ENCODE results near the gene MSRB3. TPM values are rescaled to one million over a fixed set of nuclear protein-coding genes. Genes with fewer than 3 reads are reported as not detected.
"Not testable (repeated sequence)": the region's sequence is repeated elsewhere in the genome, so short reads cannot be mapped to it uniquely, and the experiment has no call there.

The MSRB3 gene
- total RNA-seq, 1 donor from 2014 or later, result 81.1 TPM

GRCh38 chr12:65449400-65449799 lies 170.9 kb downstream of the MSRB3 start:
- DNase-seq (ENCODE audit: low spot score), result no peak

DNA sequence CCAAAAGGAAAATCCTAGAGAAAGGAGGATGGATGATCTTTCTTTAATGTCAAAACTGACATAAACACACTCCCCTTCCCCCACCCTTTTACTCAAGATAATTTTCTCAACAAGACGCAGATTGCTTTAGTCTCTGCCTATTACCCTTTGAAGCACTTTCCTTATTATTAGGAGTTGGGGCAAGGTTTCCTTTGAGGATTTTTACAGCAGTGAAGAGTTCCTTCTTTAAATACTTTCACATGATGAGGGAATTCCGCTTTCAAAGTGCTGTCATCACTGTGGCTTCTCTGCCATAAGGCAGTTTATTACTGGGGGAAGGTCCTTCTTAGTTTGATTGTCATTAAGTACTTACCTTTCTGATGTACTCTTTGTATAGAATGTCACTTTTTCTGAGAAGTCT lies 172.1 kb downstream of the MSRB3 start:
- no peak for DNase-seq (ENCODE audit: low spot score)

DNA sequence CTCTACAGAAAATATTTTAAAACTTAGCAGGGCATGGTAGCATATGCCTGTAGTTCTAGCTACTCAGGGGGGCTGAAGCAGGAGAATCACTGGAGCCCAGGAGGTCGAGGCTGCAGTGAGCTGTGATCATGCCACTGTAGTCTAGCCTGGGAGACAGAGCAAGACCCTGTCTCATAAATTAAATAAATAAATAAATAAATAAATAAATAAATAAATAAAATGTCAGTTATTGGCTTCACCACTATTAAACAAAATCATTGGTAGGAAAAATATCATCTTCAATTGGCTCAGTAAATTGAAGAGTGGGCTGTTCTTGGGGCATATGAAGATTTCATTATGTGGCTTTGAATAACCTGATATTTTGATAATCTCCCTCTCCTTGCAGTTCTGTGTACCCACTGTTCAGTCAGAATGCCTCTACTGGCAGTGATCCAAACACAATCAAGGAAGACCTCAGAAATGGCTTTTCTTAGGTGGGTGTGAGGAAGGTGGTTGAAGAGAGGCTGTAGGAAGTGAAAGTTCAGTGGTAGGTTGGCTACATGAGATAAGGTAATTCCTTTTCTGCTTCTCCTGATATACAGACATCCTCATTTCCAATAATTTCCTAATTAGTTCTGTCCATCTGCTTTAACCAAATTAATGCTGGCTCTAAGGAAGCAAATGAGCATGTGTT lies 175.8 kb downstream of the MSRB3 start:
- no peak for DNase-seq (ENCODE audit: low spot score)

DNA sequence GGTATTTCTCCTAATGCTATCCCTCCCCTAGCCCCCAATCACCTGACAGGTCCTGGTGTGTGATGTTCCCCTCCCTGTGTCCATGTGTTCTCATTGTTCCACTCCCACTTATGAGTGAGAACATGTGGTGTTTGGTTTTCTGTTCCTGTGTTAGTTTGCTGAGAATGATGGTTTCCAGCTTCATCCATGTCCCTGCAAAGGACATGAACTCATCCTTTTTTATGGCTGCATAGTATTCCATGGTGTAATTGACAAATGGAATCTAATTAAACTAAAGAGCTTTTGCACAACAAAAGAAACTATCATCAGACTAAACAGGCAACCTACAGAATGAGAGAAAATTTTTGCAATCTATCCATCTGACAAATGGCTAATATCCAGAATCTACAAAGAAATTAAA lies 178.9 kb downstream of the MSRB3 start:
- not testable (repeated sequence) for DNase-seq (ENCODE audit: low spot score)

DNA sequence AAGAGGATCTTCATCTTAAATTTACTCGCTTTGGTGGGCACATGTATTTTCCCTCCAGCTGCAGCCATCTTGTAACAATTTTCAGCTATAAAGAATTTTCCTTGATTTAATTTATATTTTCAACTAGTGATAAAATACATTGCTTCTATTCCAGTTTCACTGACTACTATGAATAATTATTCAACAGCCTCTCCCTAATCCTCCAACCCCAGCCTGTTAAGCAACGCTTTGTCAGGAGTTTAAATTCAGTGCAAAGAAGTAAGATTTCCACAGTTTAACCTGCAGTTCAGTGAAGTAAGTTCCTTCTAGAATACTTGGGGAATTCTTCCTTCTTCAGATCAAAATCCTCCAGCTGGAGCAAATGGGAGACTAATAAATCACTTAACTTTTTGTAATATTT lies 180.2 kb downstream of the MSRB3 start:
- no peak for DNase-seq (ENCODE audit: low spot score)

DNA sequence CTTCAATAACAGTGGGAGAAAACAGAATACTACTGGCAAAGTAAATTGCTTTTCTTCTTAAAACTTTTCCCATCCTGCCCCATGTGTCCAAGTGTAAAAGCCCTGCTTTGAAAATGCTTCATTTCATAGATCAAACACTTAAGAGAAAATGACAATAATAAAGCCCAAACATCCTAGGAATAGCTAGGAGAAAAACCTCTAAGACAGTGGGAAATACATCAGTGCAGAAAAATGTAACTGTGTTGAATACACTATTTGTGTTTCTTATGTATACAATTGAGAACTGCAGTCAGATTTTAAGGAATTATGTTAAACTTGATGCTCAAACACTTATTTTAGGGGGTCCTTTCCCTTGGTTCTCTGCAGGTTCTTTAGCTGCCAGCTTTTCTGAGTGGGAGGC lies 181.1 kb downstream of the MSRB3 start:
- DNase-seq (ENCODE audit: low spot score), result no peak

DNA sequence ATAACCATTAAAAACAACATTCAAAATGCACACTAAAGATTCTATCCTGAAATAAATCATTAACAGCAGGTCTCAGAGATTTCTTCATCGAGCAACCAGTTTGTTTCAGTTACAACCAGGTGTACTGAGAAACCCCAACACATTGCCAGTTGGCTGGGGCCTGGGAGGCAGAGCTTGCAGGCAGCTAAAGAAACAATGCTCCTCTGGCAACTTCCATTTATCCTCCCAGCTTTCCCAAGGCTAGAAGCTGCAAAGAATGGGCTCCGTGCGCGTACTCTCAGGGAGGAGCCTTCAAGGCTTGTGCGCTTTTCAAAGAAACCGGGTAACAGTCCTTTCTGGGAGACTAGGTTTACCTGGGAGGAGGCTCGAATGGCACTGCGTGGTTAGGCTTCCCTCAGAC lies 181.6 kb downstream of the MSRB3 start:
- no peak for DNase-seq (ENCODE audit: low spot score)

DNA sequence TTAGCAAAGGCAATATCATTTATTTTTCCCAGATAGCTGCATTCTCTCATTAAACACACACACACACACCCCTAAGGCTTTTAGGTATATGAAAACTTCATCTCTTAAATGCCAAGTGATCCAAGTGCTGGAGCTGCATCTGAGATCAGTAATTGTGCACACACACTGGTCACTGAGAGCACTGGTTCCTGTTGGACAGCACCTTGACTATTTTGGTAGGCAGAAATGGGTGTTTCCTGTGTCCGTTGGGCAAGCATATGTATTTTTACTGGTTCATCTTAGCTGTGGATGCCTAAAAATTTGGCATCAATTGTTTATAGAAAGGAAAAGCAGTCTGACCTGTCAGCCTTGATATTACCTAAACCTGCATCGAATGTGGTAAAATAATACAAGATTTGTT lies 182.5 kb downstream of the MSRB3 start:
- no peak for DNase-seq (ENCODE audit: low spot score)

DNA sequence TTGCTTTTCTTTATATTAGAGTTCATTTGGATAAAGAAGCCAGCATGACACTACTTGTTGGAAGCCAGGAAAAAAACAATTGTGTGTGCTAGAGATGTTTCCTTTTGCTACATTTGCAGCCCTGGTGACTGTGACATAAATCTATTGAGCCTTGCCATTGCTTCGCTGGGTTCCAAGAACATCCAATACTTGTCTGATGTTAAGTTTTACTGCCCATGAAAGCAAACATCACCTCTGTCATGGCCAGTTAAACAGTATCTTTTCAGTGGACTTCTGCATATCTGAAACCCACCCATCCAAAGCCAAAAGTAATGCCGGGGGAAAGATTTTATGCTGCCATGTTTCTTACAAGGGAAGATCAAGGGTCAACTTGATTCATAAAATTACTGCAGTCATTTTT lies 184.0 kb downstream of the MSRB3 start:
- DNase-seq (ENCODE audit: low spot score), result no peak

- no peak for DNase-seq (ENCODE audit: low spot score)
These were observed 184.6 kb downstream of the MSRB3 start for GRCh38 chr12:65463082-65463481.

DNA sequence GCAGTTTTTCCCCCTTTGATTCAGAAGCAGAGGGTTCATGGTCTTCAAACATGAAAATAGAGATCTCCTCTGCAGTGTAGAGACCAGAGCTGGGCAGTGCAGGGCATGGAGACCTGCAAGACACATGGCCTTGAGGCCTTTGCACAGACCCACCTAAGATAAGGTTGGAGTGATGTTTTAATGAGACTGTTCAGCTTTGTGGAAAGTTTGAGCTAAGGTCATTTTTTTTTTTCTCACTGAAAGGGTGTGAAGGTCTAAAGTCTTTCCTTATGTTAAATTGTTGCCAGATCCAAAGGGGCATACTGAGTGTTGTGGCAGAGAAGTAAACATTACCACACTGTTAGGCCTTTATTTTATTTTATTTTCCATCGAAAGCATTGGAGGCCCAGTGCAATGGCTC lies 185.1 kb downstream of the MSRB3 start:
- no peak for DNase-seq (ENCODE audit: low spot score)

- no peak for DNase-seq (ENCODE audit: low spot score)
These were observed 186.4 kb downstream of the MSRB3 start for GRCh38 chr12:65464930-65465329.

- DNase-seq (ENCODE audit: low spot score), result no peak
These were observed 187.5 kb downstream of the MSRB3 start for GRCh38 chr12:65465766-65466547.

DNA sequence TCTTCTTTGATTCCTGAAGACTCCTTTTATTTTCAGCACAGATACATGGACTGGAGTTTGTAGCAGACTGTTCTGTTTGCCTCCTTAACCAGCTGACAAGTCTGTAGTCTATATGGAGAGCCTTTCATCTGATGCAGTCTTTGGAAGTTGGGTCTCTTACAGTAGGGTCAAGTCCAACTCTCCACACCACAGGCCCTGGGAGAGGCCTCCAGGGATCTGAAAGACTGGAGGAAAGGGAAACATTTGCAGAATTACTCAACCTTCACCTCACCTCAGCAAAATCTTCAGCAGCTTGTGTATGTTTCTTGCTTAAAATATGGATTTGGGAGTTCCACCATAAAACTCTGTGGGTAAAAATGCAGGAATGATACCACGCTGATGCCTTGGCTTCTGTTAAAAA lies 188.4 kb downstream of the MSRB3 start:
- DNase-seq (ENCODE audit: low spot score), result no peak

GRCh38 chr12:65470256-65470655 lies 191.8 kb downstream of the MSRB3 start:
- no peak for DNase-seq (ENCODE audit: low spot score)

- no peak for DNase-seq (ENCODE audit: low spot score)
These were observed 193.6 kb downstream of the MSRB3 start for GRCh38 chr12:65472079-65472478.

DNA sequence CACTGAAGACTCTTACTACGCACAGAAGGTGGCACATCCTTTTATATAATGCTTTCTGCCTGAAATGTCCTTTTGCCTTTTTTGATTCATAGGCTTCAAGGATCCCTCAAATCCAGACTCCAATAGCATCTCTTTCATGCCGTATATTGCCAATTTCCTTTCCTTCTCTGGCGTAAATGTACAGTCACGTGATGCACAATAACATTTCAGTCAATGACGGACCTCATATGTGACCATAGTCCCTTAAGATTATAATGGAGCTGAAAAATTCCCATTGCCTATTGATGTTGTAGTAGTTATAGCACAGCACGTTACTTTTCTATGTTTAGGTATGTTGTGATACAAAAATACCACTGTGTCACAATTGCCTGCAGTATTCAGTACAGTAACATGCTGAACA lies 196.3 kb downstream of the MSRB3 start:
- DNase-seq (ENCODE audit: low spot score), result no peak

- no peak for DNase-seq (ENCODE audit: low spot score)
These were observed 199.2 kb downstream of the MSRB3 start for GRCh38 chr12:65477721-65478120.

DNA sequence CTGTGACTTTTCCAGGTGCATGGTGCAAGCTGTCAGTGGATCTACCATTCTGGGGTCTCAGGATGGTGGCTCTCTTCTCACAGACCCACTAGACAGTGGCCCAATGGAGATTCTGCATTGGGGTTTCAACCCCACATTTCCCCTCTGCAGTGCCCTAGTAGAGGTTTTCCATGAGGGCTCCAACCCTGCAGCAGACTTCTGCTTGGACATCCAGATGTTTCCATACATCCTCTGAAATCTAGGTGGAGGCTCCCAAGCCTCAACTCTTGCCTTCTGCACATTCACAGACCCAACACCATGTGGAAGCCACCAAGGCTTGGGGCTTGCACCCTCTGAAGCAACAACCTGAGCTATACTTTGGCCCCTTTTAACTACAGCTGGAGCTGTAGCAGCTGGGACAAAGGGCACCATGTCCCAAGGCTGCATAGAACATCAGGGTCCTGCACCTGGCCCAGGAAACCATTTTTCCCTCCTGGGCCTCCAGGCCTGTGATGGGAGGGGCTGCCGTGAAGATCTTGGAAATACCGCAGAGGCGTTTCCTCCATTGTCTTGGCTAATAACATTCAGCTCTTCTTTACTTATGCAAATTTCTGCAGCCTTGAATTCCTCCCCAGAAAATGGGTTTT lies 205.5 kb downstream of the MSRB3 start:
- DNase-seq (ENCODE audit: low spot score), result not testable (repeated sequence)

GRCh38 chr12:65488197-65488596 lies 209.7 kb downstream of the MSRB3 start:
- DNase-seq (ENCODE audit: low spot score), result no peak

- no peak for DNase-seq (ENCODE audit: low spot score)
These were observed 211.8 kb downstream of the MSRB3 start for GRCh38 chr12:65490250-65490649.
